ENCODE results near the gene GLUD1.
A peak's percentile ranks its signal among the peaks of the same experiment; 100 is the strongest.
"Not testable (repeated sequence)": the region's sequence is repeated elsewhere in the genome, so short reads cannot be mapped to it uniquely, and the experiment has no call there.

GLUD1 gene

DNA sequence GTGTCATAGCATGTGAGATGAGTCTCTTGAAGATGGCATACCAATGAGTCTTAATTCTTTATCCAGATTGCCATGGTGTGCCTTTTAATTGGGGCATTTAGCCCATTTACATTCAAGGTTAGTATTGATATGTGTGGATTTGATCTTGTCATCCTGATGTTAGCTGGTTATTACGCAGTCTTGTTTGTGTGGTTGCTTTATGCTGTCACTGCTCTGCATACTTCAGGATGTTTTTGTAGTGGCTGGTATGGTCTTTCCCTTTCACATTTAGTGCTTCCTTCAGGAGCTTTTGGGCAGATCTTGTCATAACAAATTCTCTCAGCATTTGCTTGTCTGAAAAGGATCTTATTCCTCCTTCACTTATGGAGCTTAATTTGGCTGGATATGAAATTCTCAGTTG is 58.0 kb downstream of the GLUD1 start:
- H3K36me3 ChIP-seq (replicated peaks): no peaks in the 10 kb centered on the region
- in situ Hi-C loops (cut with HindIII; ENCODE audit: low pct_ligation_motif_present, low sequenced_read_pairs): no loop called here
- H3K4me3 ChIP-seq (ENCODE audit: low read depth, low read length): no peak overlapping the region

DNA sequence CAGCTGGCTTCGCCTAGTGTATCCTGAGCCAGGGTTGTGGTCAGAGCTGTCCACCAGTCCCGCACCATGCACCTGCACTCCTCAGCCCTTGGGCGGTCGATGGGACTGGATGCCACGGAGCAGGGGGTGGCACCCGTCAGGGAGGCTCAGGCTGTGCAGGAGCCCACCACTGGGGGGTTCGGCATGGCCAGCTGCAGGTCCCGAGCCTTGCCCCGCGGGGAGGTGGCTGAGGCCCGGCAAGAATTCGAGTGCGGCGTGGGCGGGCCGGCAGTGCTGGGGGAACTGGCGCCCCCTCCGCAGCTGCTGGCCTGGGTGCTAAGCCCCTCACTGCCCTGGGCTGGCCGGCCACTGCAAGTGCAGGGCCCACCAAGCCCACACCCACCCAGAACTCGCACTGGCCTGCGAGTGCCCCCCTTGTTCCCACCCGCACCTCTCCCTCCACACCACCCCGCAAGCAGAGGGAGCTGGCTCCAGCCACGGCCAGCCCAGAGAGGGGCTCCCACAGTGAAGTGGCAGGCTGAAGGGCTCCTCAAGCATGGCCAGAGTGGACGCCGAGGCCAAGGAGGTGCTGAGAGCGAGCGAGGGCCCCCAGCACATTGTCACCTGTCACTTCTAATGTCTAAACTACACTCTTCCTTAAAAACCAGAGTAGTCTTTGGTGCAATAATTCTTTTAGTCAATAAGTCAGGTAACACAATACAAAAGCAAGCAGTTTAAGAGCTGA is 63.6 kb downstream of the GLUD1 start:
- no peak for DNase-seq
- Histone ChIP-seq H3K36me3 (replicated peaks) (no peaks in the 10 kb centered on the region), H3K27ac (no peak overlapping the region), H3K27me3 (replicated peaks) (no peaks in the 10 kb centered on the region), H3K4me3 (ENCODE audit: low read depth, low read length) (no peak overlapping the region)
- in situ Hi-C loops (cut with HindIII; ENCODE audit: low pct_ligation_motif_present, low sequenced_read_pairs): no loop called here
- TF ChIP-seq, protein P1, sequence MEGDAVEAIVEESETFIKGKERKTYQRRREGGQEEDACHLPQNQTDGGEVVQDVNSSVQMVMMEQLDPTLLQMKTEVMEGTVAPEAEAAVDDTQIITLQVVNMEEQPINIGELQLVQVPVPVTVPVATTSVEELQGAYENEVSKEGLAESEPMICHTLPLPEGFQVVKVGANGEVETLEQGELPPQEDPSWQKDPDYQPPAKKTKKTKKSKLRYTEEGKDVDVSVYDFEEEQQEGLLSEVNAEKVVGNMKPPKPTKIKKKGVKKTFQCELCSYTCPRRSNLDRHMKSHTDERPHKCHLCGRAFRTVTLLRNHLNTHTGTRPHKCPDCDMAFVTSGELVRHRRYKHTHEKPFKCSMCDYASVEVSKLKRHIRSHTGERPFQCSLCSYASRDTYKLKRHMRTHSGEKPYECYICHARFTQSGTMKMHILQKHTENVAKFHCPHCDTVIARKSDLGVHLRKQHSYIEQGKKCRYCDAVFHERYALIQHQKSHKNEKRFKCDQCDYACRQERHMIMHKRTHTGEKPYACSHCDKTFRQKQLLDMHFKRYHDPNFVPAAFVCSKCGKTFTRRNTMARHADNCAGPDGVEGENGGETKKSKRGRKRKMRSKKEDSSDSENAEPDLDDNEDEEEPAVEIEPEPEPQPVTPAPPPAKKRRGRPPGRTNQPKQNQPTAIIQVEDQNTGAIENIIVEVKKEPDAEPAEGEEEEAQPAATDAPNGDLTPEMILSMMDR (IDR thresholded peaks at IDR 0.05; ENCODE audit: low read depth, low read length, missing control alignments): no peak

More for the DNA sequence above, 58.0 kb downstream of the GLUD1 start:
- DNase-seq: no peak
- no peak overlapping the region for H3K27ac ChIP-seq
- TF ChIP-seq, protein P1 (IDR thresholded peaks at IDR 0.05; ENCODE audit: low read depth, low read length, missing control alignments): no peak
- H3K27me3 ChIP-seq (replicated peaks): no peaks in the 10 kb centered on the region

DNA sequence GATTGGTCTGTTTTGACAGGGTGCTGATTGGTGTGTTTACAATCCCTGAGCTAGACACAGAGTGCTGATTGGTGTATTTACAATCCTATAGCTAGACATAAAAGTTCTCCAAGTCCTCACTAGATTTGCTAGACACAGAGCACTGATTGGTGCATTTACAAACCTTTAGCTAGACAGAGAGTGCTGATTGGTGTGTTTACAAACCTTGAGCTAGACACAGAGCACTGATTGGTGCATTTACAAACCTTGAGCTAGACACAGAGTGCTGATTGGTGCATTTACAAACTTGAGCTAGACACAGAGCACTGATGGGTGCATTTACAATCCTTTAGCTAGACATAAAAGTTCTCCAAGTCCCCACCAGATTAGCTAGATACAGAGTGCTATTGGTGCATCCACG is 64.2 kb downstream of the GLUD1 start:
- H3K4me3 ChIP-seq (ENCODE audit: low read depth, low read length); in situ Hi-C loops (cut with HindIII; ENCODE audit: low pct_ligation_motif_present, low sequenced_read_pairs); H3K36me3 ChIP-seq (replicated peaks); H3K27me3 ChIP-seq (replicated peaks); H3K27ac ChIP-seq; DNase-seq: not testable (repeated sequence)

DNA sequence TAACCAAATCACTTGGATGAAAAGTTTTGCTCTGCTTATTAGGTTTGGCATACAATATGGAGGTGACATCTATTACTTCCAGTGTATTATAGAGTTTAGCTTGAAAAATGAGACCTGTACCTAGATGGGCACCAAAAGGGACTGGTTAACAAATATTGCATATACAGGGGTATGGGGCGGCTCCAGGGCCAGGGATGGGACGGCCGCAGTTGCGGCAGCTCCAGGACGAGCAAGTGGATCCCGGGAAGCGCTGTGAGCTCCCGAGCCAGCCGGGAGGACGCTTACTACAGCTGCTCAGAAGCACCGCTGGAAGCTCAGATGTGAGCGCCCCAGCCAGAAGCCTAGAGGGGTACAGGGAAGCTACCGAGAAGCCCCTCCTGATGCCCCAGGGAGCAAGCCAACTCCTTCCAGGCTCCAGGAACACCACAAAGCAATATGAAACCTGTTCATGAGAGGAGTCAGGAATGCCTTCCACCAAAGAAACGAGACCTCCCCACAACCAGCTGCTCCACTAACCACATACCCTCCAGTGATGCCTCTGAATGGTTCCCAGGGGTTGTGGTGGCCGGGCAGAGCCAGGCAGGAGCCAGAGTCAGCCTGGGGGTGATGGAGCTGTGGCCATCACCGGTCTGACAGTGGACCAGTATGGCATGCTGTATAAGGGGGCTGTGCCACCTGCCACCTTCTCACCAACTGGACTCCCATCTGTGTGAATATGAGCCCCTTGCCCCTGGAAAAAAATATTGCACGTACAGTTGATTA is 67.7 kb downstream of the GLUD1 start:
- H3K27me3 ChIP-seq (replicated peaks); H3K36me3 ChIP-seq (replicated peaks); DNase-seq; H3K4me3 ChIP-seq (ENCODE audit: low read depth, low read length); in situ Hi-C loops (cut with HindIII; ENCODE audit: low pct_ligation_motif_present, low sequenced_read_pairs); H3K27ac ChIP-seq: not testable (repeated sequence)

DNA sequence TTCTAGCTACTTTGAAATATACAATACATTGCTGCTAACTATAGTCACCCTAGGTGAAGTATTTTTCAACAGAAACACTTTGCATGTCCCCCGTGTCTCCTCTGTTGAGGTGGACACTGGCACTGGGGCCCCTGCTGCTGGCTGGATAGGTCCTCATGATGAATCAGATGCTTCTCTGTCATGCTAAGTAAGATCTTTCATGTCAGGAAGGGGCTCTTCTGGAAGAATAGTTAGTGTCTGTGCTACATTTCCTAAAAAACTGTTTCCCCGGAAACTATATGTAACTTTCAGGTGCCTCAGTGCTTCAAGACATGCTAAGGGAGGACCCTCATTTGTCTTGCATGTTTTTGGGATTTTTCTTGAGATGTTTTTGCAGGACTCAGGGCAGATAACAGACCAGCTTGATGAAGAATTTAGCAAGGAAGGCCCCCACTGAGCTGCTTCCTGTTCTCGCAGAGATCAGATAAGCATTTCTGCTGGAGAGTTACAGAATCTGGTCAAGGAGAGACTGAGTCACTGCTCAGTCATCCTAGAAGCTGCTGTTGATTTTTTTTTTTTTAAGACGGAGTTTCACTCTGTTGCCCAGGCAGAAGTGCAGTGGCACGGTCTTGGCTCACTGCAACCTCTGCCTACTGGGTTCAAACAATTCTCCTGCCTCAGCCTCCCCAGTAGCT is 69.2 kb downstream of the GLUD1 start:
- H3K27ac ChIP-seq; H3K36me3 ChIP-seq (replicated peaks); H3K4me3 ChIP-seq (ENCODE audit: low read depth, low read length); in situ Hi-C loops (cut with HindIII; ENCODE audit: low pct_ligation_motif_present, low sequenced_read_pairs); H3K27me3 ChIP-seq (replicated peaks): not testable (repeated sequence)
- peak; percentile 85 for DNase-seq

DNA sequence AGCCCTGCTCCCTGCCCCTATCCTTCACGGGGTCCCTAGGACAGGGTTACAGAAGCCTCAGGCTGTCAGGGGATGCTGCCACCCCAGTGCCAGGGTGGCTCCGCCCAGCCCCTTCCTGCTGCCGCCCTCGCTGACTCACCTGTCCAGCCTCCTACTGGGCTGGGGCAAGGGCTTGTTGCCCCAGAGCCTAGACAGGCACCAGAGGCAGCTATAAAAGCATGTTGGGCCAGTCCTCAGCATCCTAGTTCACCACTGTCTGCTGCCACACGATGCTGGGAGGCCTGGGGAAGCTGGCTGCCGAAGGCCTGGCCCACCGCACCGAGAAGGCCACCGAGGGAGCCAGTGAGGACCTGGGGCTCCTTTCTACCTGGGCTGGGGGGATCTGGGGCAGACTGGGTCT is 74.6 kb downstream of the GLUD1 start, which contains the start of gene FAM25A:
TSS of gene FAM25A (plus strand) at position 239 of the 400 bp plus-strand sequence. CDS start at position 270, 31 bp downstream.
- in situ Hi-C loops (cut with HindIII; ENCODE audit: low pct_ligation_motif_present, low sequenced_read_pairs); H3K27ac ChIP-seq; H3K4me3 ChIP-seq (ENCODE audit: low read depth, low read length); H3K27me3 ChIP-seq (replicated peaks); DNase-seq; H3K36me3 ChIP-seq (replicated peaks): not testable (repeated sequence)

DNA sequence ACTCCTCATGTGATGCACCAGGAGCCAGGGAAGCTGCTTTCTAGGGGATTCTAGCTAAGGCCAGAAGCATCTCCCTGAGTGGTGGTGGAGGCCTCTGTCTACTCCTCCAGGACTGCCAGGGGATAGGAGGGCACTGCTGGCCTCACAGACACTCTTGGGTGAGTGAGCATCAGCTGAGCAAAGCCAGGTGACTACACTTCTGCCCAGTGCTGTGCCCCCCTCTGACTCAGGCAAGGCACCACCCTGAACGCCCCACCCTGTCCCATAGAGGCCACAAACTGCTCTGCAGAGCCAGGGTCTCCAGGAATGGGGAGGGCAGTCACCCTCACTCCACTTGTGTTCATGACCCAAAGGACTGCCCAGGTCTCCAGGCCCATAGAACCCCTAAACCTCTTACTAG is 75.1 kb downstream of the GLUD1 start:
- in situ Hi-C loops (cut with HindIII; ENCODE audit: low pct_ligation_motif_present, low sequenced_read_pairs); H3K27me3 ChIP-seq (replicated peaks); DNase-seq; H3K36me3 ChIP-seq (replicated peaks); H3K4me3 ChIP-seq (ENCODE audit: low read depth, low read length); H3K27ac ChIP-seq: not testable (repeated sequence)

DNA sequence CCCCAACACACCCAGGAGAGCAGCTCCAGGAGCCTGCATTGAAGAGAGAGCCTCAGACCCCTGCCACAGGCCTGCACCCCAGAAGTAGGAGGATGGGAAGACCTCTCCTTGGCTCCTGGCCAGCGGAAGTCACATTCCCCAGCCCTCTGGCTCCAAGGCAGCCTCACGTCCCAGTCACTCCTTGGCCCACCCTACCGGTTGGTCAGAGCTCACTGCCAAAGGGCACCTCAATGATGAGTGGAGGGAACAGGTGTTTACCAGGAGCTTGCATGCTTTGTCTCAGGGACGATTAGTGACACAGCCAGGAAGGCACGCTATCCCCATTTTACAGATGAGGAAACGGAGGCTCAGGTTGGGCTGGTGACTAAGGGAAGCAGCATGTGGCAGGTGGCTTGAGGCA is 75.6 kb downstream of the GLUD1 start:
- H3K4me3 ChIP-seq (ENCODE audit: low read depth, low read length); H3K27me3 ChIP-seq (replicated peaks); H3K27ac ChIP-seq; H3K36me3 ChIP-seq (replicated peaks); in situ Hi-C loops (cut with HindIII; ENCODE audit: low pct_ligation_motif_present, low sequenced_read_pairs); DNase-seq: not testable (repeated sequence)

DNA sequence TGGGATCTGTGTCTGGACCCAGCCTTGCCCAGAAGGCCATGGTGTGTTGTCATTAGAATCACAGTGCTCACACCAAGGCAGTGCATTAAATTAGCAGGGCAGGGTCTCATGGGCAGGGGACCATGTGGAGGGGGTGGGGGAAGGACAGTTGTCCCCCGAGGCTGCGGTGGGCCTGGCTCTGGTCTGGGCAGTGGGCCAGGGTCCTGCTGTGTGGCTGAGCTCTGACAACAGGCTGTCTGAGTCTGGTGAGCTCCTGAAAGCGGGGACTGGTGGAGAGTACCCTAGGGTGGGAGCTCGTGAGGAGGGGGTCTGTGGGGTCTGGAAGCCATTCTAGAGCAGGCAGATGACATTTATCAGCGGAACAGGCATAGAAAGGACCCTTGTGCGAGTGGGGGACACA is 76.5 kb downstream of the GLUD1 start:
- H3K36me3 ChIP-seq (replicated peaks); H3K27ac ChIP-seq; H3K4me3 ChIP-seq (ENCODE audit: low read depth, low read length); H3K27me3 ChIP-seq (replicated peaks); in situ Hi-C loops (cut with HindIII; ENCODE audit: low pct_ligation_motif_present, low sequenced_read_pairs); DNase-seq: not testable (repeated sequence)

DNA sequence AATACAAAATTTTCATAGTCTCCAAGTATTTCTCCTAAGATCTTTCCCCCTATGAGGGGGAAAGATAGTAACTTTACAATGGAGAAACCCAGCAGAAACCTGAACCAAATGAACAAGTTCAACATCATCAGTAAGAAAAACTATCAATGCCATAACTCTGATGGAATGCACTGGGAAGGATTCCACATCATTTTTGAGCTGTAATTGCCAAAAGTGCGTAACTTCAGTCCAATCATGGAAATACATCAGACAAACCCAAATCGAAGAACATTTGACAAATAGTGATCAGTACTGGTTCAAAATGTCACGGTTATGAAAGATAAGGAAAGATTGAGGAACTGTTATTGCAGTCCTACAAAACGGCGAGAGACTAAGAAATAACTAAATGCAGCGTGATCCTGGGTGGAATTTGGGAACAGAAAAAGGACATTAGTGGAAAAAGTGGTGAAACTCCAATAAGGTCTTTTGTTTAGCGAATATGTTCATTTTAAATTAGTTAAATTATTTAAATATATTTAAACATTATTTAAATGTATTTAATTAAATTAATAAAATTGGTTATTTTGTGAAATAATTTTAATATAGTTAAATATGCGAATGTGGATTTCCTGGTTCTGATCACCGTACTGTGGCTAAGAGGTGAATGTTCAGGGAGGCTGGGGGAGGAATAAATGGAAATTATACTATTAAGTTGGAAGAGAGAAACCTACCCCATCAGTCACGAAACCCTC is 79.5 kb downstream of the GLUD1 start:
- H3K36me3 ChIP-seq (replicated peaks); DNase-seq; in situ Hi-C loops (cut with HindIII; ENCODE audit: low pct_ligation_motif_present, low sequenced_read_pairs); H3K27ac ChIP-seq; H3K4me3 ChIP-seq (ENCODE audit: low read depth, low read length); H3K27me3 ChIP-seq (replicated peaks): not testable (repeated sequence)

DNA sequence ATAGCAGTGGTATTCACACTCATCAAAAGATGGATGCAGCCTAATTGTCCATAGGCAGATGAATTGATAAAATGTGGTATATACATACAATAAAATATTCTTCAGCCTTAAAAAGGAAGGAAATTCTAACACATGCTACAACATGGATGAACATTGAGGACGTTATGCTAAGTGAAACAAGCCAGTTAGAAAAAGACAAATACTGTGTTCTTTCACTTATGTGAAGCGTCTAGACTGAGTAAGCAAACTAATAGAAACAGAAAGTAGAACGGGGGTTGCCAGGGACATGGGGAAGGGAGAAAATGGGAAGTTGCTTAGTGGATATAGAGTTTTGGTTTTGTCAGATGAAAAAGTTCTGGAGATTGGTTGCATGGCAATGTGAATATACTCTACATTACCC is 81.1 kb downstream of the GLUD1 start:
- H3K27me3 ChIP-seq (replicated peaks); in situ Hi-C loops (cut with HindIII; ENCODE audit: low pct_ligation_motif_present, low sequenced_read_pairs); DNase-seq; H3K36me3 ChIP-seq (replicated peaks); H3K4me3 ChIP-seq (ENCODE audit: low read depth, low read length); H3K27ac ChIP-seq: not testable (repeated sequence)
